GM06990 (cell line): ENCODE data around the gene GOLGA6A.

Experiments
- DNase-seq: peaks from one replicate; pipeline ENCODE4 v3.0.0-alpha.2; 2011; ENCODE audit not compliant: insufficient read length; ENCODE audit errors: extremely low read depth
- H3K27me3 ChIP-seq: replicated peaks from 2 replicates; pipeline ENCODE4 v1.6.0; 2011; ENCODE audit warnings: low read length; ENCODE audit not compliant: control insufficient read depth, insufficient read depth
- H3K36me3 ChIP-seq: 2 replicates; pipeline ENCODE4 v1.5.1; 2011; ENCODE audit warnings: low read length; ENCODE audit not compliant: control insufficient read depth, insufficient read depth
- H3K4me3 ChIP-seq: replicated peaks from 2 replicates; pipeline ENCODE4 v1.5.1; 2011; ENCODE audit warnings: low read depth, mild to moderate bottlenecking, control low read depth, low read length
- CTCF ChIP-seq: IDR thresholded peaks from 2 replicates; pipeline ENCODE4 v1.5.1; 2011; ENCODE audit warnings: low read length, control low read depth, mild to moderate bottlenecking, inconsistent platforms; ENCODE audit not compliant: insufficient read depth, poor library complexity, severe bottlenecking

Gene GOLGA6A

GRCh38 chr15:74123658-74124057, 41.3 kb upstream of the GOLGA6A start:
- no peak for DNase-seq
- no peaks in the 10 kb centered on the region; the same call in none of the 2 replicates for H3K27me3 ChIP-seq
- no peak for TF ChIP-seq CTCF
- H3K4me3 ChIP-seq = no peak overlapping the region
- no peaks in the 10 kb centered on the region for H3K36me3 ChIP-seq

GRCh38 chr15:74123131-74123429, 40.7 kb upstream of the GOLGA6A start:
- TF ChIP-seq CTCF = no peak
- no peak for DNase-seq
- Histone ChIP-seq H3K36me3 (no peaks in the 10 kb centered on the region), H3K4me3 (no peak overlapping the region), H3K27me3 (no peaks in the 10 kb centered on the region; the same call in 1 of the 2 replicates)

- no peak for TF ChIP-seq CTCF
- Histone ChIP-seq H3K36me3 (no peaks in the 10 kb centered on the region), H3K27me3 (no peaks in the 10 kb centered on the region; the same call in 1 of the 2 replicates), H3K4me3 (no peak overlapping the region)
- peak; percentile 48 for DNase-seq
These were observed 40.2 kb upstream of the GOLGA6A start for GRCh38 chr15:74122403-74123130.

- Histone ChIP-seq H3K4me3 (no peak overlapping the region), H3K27me3 (no peaks in the 10 kb centered on the region; the same call in 1 of the 2 replicates), H3K36me3 (no peaks in the 10 kb centered on the region)
- DNase-seq = no peak
- TF ChIP-seq CTCF = no peak
These were observed 39.5 kb upstream of the GOLGA6A start for GRCh38 chr15:74121858-74122257.

- H3K4me3 ChIP-seq = no peak overlapping the region
- no peaks in the 10 kb centered on the region; the same call in 1 of the 2 replicates for H3K27me3 ChIP-seq
- DNase-seq = no peak
- no peaks in the 10 kb centered on the region for H3K36me3 ChIP-seq
- TF ChIP-seq CTCF = no peak
These were observed 38.7 kb upstream of the GOLGA6A start for GRCh38 chr15:74121039-74121438.

GRCh38 chr15:74120426-74120825, 38.1 kb upstream of the GOLGA6A start:
- Histone ChIP-seq H3K36me3 (no peaks in the 10 kb centered on the region), H3K4me3 (no peak overlapping the region), H3K27me3 (no peaks in the 10 kb centered on the region; the same call in 1 of the 2 replicates)
- no peak for TF ChIP-seq CTCF
- no peak for DNase-seq
